NCI-H2171 (cell line): Measurements from ENCODE around the gene IVD.

Experiments
- DNase-seq: peaks from one replicate; lab custom pipeline; 2025; lab: John Stamatoyannopoulos, UW

IVD gene

GRCh38 chr15:40405501-40406381, at the start of gene IVD:
Gene IVD, plus strand, starts transcription at chr15:40405795. Its CDS starts 33 bp downstream, at chr15:40405828.
- peak; percentile 93 for DNase-seq

GRCh38 chr15:40355976-40356585, 49.5 kb upstream of the IVD start:
- DNase-seq, result no peak

- no peak for DNase-seq
Measured at GRCh38 chr15:40357246-40357645, 48.3 kb upstream of the IVD start.

- peak; percentile 82 for DNase-seq
Measured at GRCh38 chr15:40357723-40358470, 47.7 kb upstream of the IVD start, which contains the start of gene DISP2. Gene DISP2, plus strand, starts transcription at chr15:40358219. Its CDS starts 103 bp downstream, at chr15:40358322.

GRCh38 chr15:40358471-40359353, 46.9 kb upstream of the IVD start:
- DNase-seq, result peak; percentile 27

GRCh38 chr15:40360015-40360414, 45.6 kb upstream of the IVD start:
- no peak for DNase-seq

- no peak for DNase-seq
Measured at GRCh38 chr15:40361640-40362039, 44.0 kb upstream of the IVD start.

- DNase-seq, result no peak
Measured at GRCh38 chr15:40363611-40364010, 42.0 kb upstream of the IVD start.

GRCh38 chr15:40364251-40364650, 41.3 kb upstream of the IVD start:
- no peak for DNase-seq

GRCh38 chr15:40365016-40365415, 40.6 kb upstream of the IVD start:
- no peak for DNase-seq

- DNase-seq, result no peak
Measured at GRCh38 chr15:40365624-40366456, 39.8 kb upstream of the IVD start.

GRCh38 chr15:40366457-40367370, 38.9 kb upstream of the IVD start:
- no peak for DNase-seq

- DNase-seq, result no peak
Measured at GRCh38 chr15:40367371-40367685, 38.3 kb upstream of the IVD start.

- DNase-seq, result no peak
Measured at GRCh38 chr15:40367686-40368611, 37.6 kb upstream of the IVD start.

- DNase-seq, result no peak
Measured at GRCh38 chr15:40368719-40369473, 36.7 kb upstream of the IVD start.

GRCh38 chr15:40369474-40369869, 36.1 kb upstream of the IVD start:
- no peak for DNase-seq

- no peak for DNase-seq
Measured at GRCh38 chr15:40369971-40370370, 35.6 kb upstream of the IVD start.

GRCh38 chr15:40372981-40373380, 32.6 kb upstream of the IVD start:
- no peak for DNase-seq
